ENCODE results near the gene NECAP2.
"Not testable (repeated sequence)": the region's sequence is repeated elsewhere in the genome, so short reads cannot be mapped to it uniquely, and the experiment has no call there.

The NECAP2 gene

GRCh38 chr1:16461681-16462080, 21.2 kb downstream of the NECAP2 start:
- DNase-seq: no peak

GRCh38 chr1:16462773-16463330, 22.3 kb downstream of the NECAP2 start:
- no peak for DNase-seq

- DNase-seq: no peak
Observed at GRCh38 chr1:16464917-16465625, 24.5 kb downstream of the NECAP2 start.

- DNase-seq: no peak
Observed at GRCh38 chr1:16468558-16468957, 28.0 kb downstream of the NECAP2 start.

- no peak for DNase-seq
Observed at GRCh38 chr1:16474166-16474800, 33.8 kb downstream of the NECAP2 start.

GRCh38 chr1:16474891-16475290, 34.4 kb downstream of the NECAP2 start:
- peak; percentile 17 to 54 for DNase-seq

- not testable (repeated sequence) for DNase-seq
Observed at GRCh38 chr1:16475771-16476770, 35.5 kb downstream of the NECAP2 start.

- no peak for DNase-seq
Observed at GRCh38 chr1:16478091-16478490, 37.6 kb downstream of the NECAP2 start.

GRCh38 chr1:16483146-16483545, 42.6 kb downstream of the NECAP2 start:
- DNase-seq: not testable (repeated sequence)

GRCh38 chr1:16483639-16484500, 43.3 kb downstream of the NECAP2 start:
- not testable (repeated sequence) for DNase-seq

GRCh38 chr1:16484501-16484835, 43.9 kb downstream of the NECAP2 start:
- no peak for DNase-seq

- no peak for DNase-seq
Observed at GRCh38 chr1:16484931-16485330, 44.4 kb downstream of the NECAP2 start.

GRCh38 chr1:16486316-16486715, 45.8 kb downstream of the NECAP2 start:
- not testable (repeated sequence) for DNase-seq

GRCh38 chr1:16487011-16487410, 46.5 kb downstream of the NECAP2 start:
- DNase-seq: not testable (repeated sequence)

- DNase-seq: not testable (repeated sequence)
Observed at GRCh38 chr1:16489195-16489880, 48.8 kb downstream of the NECAP2 start.

GRCh38 chr1:16491056-16491675, 50.6 kb downstream of the NECAP2 start:
- DNase-seq: no peak

GRCh38 chr1:16492937-16493336, 52.4 kb downstream of the NECAP2 start:
- DNase-seq: not testable (repeated sequence)

GRCh38 chr1:16493731-16494130, 53.2 kb downstream of the NECAP2 start:
- DNase-seq: not testable (repeated sequence)

GRCh38 chr1:16497474-16497904, 57.0 kb downstream of the NECAP2 start:
- peak in 1 of 2 experiments; percentile 23 for DNase-seq

- not testable (repeated sequence) for DNase-seq
Observed at GRCh38 chr1:16498047-16498446, 57.5 kb downstream of the NECAP2 start.

Data from NCI-H526 (cell line).